PC-3 (cell line): ENCODE results near the gene DLG2. TPM values are rescaled to one million over a fixed set of nuclear protein-coding genes. Genes with fewer than 3 reads are reported as not detected.

Experiments
- ATAC-seq: fragments of 200-7000 bp; cut with Tn5 transposase; 2 replicates; pipeline ENCODE4 v1.9.1; 2020; ENCODE audit warnings: mild to moderate bottlenecking, moderate library complexity
- BruUV-seq: library from RNA; stranded (reverse); fragments of 400-500 nt; replicated peaks from 2 replicates; lab custom pipeline; 2021; lab: Mats Ljungman, UMichigan
- CTCF ChIA-PET: fragments of 300-600 bp; sonication (Branson Sonifier 250); formaldehyde crosslinking; loops from one replicate; lab custom pipeline; 2022; ENCODE audit warnings: antibody characterized with exemption; lab: Charles Lee
- POLR2A ChIA-PET: fragments of 300-600 bp; sonication (Branson Sonifier 250); formaldehyde crosslinking; loops from one replicate; lab custom pipeline; 2022; ENCODE audit warnings: antibody characterized with exemption; ENCODE audit not compliant: unreplicated experiment; lab: Charles Lee
- DNase-seq: peaks from one replicate; pipeline ENCODE4 v3.0.0-alpha.2; 2015
- H2AFZ ChIP-seq: fragments of 300-600 bp; sonication (generic); 2 replicates; pipeline ENCODE4 v1.6.0; 2016; ENCODE audit warnings: antibody characterized with exemption, low read length
- H3F3A ChIP-seq: fragments of 300-600 bp; sonication (generic); one replicate; pipeline ENCODE4 v1.6.0; 2017; ENCODE audit warnings: antibody characterized with exemption, low read length, control low read depth, mild to moderate bottlenecking; ENCODE audit not compliant: unreplicated experiment
- H3K27ac ChIP-seq: fragments of 300-600 bp; sonication (generic); 2 replicates; pipeline ENCODE4 v1.5.1; 2016; ENCODE audit warnings: mild to moderate bottlenecking, low read length
- H3K27me3 ChIP-seq: fragments of 300-600 bp; sonication (generic); 2 replicates; pipeline ENCODE4 v1.6.1; 2016; ENCODE audit warnings: low read length, mixed read lengths
- H3K36me3 ChIP-seq: fragments of 300-600 bp; sonication (generic); 2 replicates; pipeline ENCODE4 v1.6.1; 2016; ENCODE audit warnings: low read depth, mixed run types, low read length, mixed read lengths
- H3K4me1 ChIP-seq: fragments of 300-600 bp; sonication (generic); 2 replicates; pipeline ENCODE4 v1.5.1; 2016; ENCODE audit warnings: low read length; ENCODE audit not compliant: insufficient read depth
- H3K4me2 ChIP-seq: fragments of 300-600 bp; sonication (generic); 2 replicates; pipeline ENCODE4 v1.6.0; 2016; ENCODE audit warnings: low read length
- H3K4me3 ChIP-seq: fragments of 300-600 bp; sonication (generic); 2 replicates; pipeline ENCODE4 v1.5.1; 2016; ENCODE audit warnings: mild to moderate bottlenecking, low read length, mixed read lengths
- H3K79me2 ChIP-seq: fragments of 300-600 bp; sonication (generic); 2 replicates; pipeline ENCODE4 v1.6.1; 2017; ENCODE audit warnings: low read length, mixed read lengths
- H3K9ac ChIP-seq: fragments of 300-600 bp; sonication (generic); 2 replicates; pipeline ENCODE4 v1.6.0; 2016; ENCODE audit warnings: mild to moderate bottlenecking, low read length
- H3K9me2 ChIP-seq: fragments of 300-600 bp; sonication (generic); replicated peaks from 2 replicates; pipeline ENCODE4 v1.6.1; 2016; ENCODE audit warnings: mixed run types, low read length, mixed read lengths
- H3K9me3 ChIP-seq: fragments of 300-600 bp; sonication (generic); 2 replicates; pipeline ENCODE4 v1.6.1; 2016; ENCODE audit warnings: low read length, mixed read lengths
- H4K20me1 ChIP-seq: fragments of 300-600 bp; sonication (generic); 2 replicates; pipeline ENCODE4 v1.6.1; 2016; ENCODE audit warnings: low read length, mixed read lengths
- CTCF ChIP-seq: fragments of 300-600 bp; sonication (generic); conservative IDR thresholded peaks from 2 replicates; pipeline ENCODE4 v1.5.1; 2017; ENCODE audit warnings: antibody characterized with exemption, low read depth, mild to moderate bottlenecking, low read length
- EZH2 ChIP-seq: fragments of 300-600 bp; sonication (generic); IDR thresholded peaks from one replicate; pipeline ENCODE4 v1.6.1; 2017; ENCODE audit warnings: antibody characterized with exemption, mild to moderate bottlenecking, low read length; ENCODE audit not compliant: unreplicated experiment
- EZH2phosphoT487 ChIP-seq: fragments of 300-600 bp; sonication (generic); IDR thresholded peaks from 2 replicates; pipeline ENCODE4 v1.6.1; 2018; ENCODE audit warnings: mild to moderate bottlenecking, antibody characterized with exemption, low read length, borderline replicate concordance
- intact Hi-C: fragments of 100-400 bp; cut with micrococcal nuclease; formaldehyde crosslinking; loops from 2 replicates; pipeline ENCODE4 v1.9.0; 2023
- total RNA-seq: library from RNA; depleted of rRNA; stranded (reverse); fragments of >200 nt; gene quantifications from 2 replicates; pipeline ENCODE4 v1.2.3, GENCODE V29; 2014

Gene DLG2
- total RNA-seq, 1 experiment from 2014 or later: 0.58 TPM

- Histone ChIP-seq H3K9ac (no peak overlapping the region), H3K9me2 (no peaks in the 10 kb centered on the region), H4K20me1 (no peaks in the 10 kb centered on the region), H3K27me3 (no peaks in the 10 kb centered on the region), H3K4me3 (no peak overlapping the region), H3K4me1 (no peaks in the 10 kb centered on the region), H2AFZ (no peak overlapping the region), H3K27ac (no peak overlapping the region), H3K36me3 (no peaks in the 10 kb centered on the region), H3F3A (no peaks in the 10 kb centered on the region), H3K9me3 (no peaks in the 10 kb centered on the region), H3K4me2 (no peak overlapping the region), H3K79me2 (no peaks in the 10 kb centered on the region)
- ATAC-seq (no peak), DNase-seq (no peak)
- intact Hi-C loops: no loop called here
- TF ChIP-seq EZH2 (no peak), EZH2phosphoT487 (no peak), CTCF (no peak)
- ChIA-PET CTCF (no interaction called here), POLR2A (no interaction called here)
- BruUV-seq: no TSS peak
These were observed 1334.2 kb downstream of the DLG2 start for GRCh38 chr11:84292955-84293354.

- Histone ChIP-seq H3K9me2 (no peaks in the 10 kb centered on the region), H3K79me2 (no peaks in the 10 kb centered on the region), H2AFZ (no peak overlapping the region), H4K20me1 (no peaks in the 10 kb centered on the region), H3K27ac (no peak overlapping the region), H3K36me3 (no peaks in the 10 kb centered on the region), H3K4me3 (no peak overlapping the region), H3K9ac (no peak overlapping the region), H3F3A (no peaks in the 10 kb centered on the region), H3K4me1 (no peaks in the 10 kb centered on the region), H3K27me3 (no peaks in the 10 kb centered on the region), H3K4me2 (no peak overlapping the region), H3K9me3 (no peaks in the 10 kb centered on the region)
- ChIA-PET CTCF (no interaction called here), POLR2A (interaction anchor here (0.6 kb wide), 1 partner anchor 1077 kb away, joined by 5 read pairs; no protein-coding TSS in a partner anchor)
- no peak for TF ChIP-seq EZH2phosphoT487
- TF ChIP-seq EZH2: no peak
- TF ChIP-seq CTCF: no peak
- DNase-seq: no peak
- intact Hi-C loops: no loop called here
- BruUV-seq: no TSS peak
- no peak for ATAC-seq
These were observed 1335.1 kb downstream of the DLG2 start for GRCh38 chr11:84292006-84292405.

- ChIA-PET POLR2A (no interaction called here), CTCF (no interaction called here)
- H3K27me3 ChIP-seq: no peaks in the 10 kb centered on the region
- H3K4me3 ChIP-seq: no peak overlapping the region
- no peaks in the 10 kb centered on the region for H3K9me3 ChIP-seq
- DNase-seq (no peak), ATAC-seq (no peak)
- H4K20me1 ChIP-seq: no peaks in the 10 kb centered on the region
- no peak overlapping the region for H3K27ac ChIP-seq
- no peaks in the 10 kb centered on the region for H3K9me2 ChIP-seq
- H3K36me3 ChIP-seq: no peaks in the 10 kb centered on the region
- no peaks in the 10 kb centered on the region for H3K79me2 ChIP-seq
- intact Hi-C loops: no loop called here
- no peak overlapping the region for H3K4me2 ChIP-seq
- H3F3A ChIP-seq: no peaks in the 10 kb centered on the region
- BruUV-seq: no TSS peak
- H2AFZ ChIP-seq: no peak overlapping the region
- H3K4me1 ChIP-seq: no peaks in the 10 kb centered on the region
- TF ChIP-seq EZH2phosphoT487 (no peak), EZH2 (no peak), CTCF (no peak)
- H3K9ac ChIP-seq: no peak overlapping the region
These were observed 1336.5 kb downstream of the DLG2 start for GRCh38 chr11:84290647-84291046.
